SU-DHL-6 (cell line): ENCODE data around the gene DGKH.

Experiments
- H2AFZ ChIP-seq: fragments of 200-600 bp; sonication (generic); 2 replicates; pipeline ENCODE4 v1.6.1; 2014; ENCODE audit warnings: low read depth, mild to moderate bottlenecking, moderate library complexity, mixed read lengths, antibody characterized with exemption, low read length; ENCODE audit not compliant: severe bottlenecking
- H3F3A ChIP-seq: fragments of 200-600 bp; shearing (Covaris generic); 2 replicates; pipeline ENCODE4 v1.6.0; 2016; ENCODE audit warnings: antibody characterized with exemption, mild to moderate bottlenecking; ENCODE audit not compliant: insufficient read depth
- H3K27ac ChIP-seq: fragments of 200-600 bp; sonication (generic); 2 replicates; pipeline ENCODE4 v1.5.1; 2016; ENCODE audit warnings: low read depth, mild to moderate bottlenecking, low read length, moderate library complexity, mixed read lengths
- H3K27me3 ChIP-seq: fragments of 200-600 bp; sonication (generic), shearing (Covaris generic); 2 replicates; pipeline ENCODE4 v1.6.0; 2014; ENCODE audit warnings: mild to moderate bottlenecking, low read length
- H3K36me3 ChIP-seq: fragments of 200-600 bp; sonication (generic); 2 replicates; pipeline ENCODE4 v1.6.1; 2014; ENCODE audit warnings: mild to moderate bottlenecking, low read length, mixed read lengths
- H3K4me2 ChIP-seq: fragments of 300-600, 200-600 bp; shearing (Covaris generic), sonication (generic); 2 replicates; pipeline ENCODE4 v1.6.0; 2014; ENCODE audit warnings: low read length, low read depth, mild to moderate bottlenecking; ENCODE audit not compliant: poor library complexity, severe bottlenecking
- H3K4me3 ChIP-seq: fragments of 200-600 bp; sonication (generic); 2 replicates; pipeline ENCODE4 v1.5.1; 2014; ENCODE audit warnings: antibody characterized with exemption, low read length, mild to moderate bottlenecking, mixed read lengths; ENCODE audit not compliant: insufficient read depth, poor library complexity, severe bottlenecking
- H3K79me2 ChIP-seq: fragments of 200-600 bp; sonication (generic); 2 replicates; pipeline ENCODE4 v1.6.1; 2014; ENCODE audit warnings: mild to moderate bottlenecking, low read length, moderate library complexity; ENCODE audit not compliant: insufficient read depth
- H3K9ac ChIP-seq: fragments of 200-600 bp; sonication (generic); 2 replicates; pipeline ENCODE4 v1.7.0; 2014; ENCODE audit warnings: mild to moderate bottlenecking, low read length
- H3K9me2 ChIP-seq: fragments of 200-600 bp; sonication (generic); replicated peaks from 2 replicates; pipeline ENCODE4 v1.6.1; 2014; ENCODE audit warnings: low read length; ENCODE audit not compliant: insufficient read depth
- H3K9me3 ChIP-seq: fragments of 200-600 bp; sonication (generic); 2 replicates; pipeline ENCODE4 v1.6.1; 2014; ENCODE audit warnings: low read length, mixed read lengths; ENCODE audit not compliant: insufficient read depth
- H4K20me1 ChIP-seq: fragments of 200-600 bp; sonication (generic); 2 replicates; pipeline ENCODE4 v1.6.1; 2014; ENCODE audit warnings: low read depth, mild to moderate bottlenecking, antibody characterized with exemption, low read length, moderate library complexity, mixed read lengths
- CTCF ChIP-seq: fragments of 200-600 bp; sonication (generic); IDR thresholded peaks from one replicate; pipeline ENCODE4 v1.5.1; 2017; ENCODE audit warnings: antibody characterized with exemption, mild to moderate bottlenecking, low read length, moderate library complexity; ENCODE audit not compliant: insufficient read depth, poor library complexity, severe bottlenecking
- EZH2phosphoT487 ChIP-seq: fragments of 200-600 bp; sonication (generic), shearing (Covaris generic); conservative IDR thresholded peaks from 2 replicates; pipeline ENCODE4 v1.6.1; 2018; ENCODE audit warnings: mild to moderate bottlenecking, antibody characterized with exemption, low read length, moderate library complexity, mixed read lengths

DGKH gene

GRCh38 chr13:42056146-42056545 is 7.7 kb downstream of the DGKH start:
- H3K9me3 ChIP-seq: no peaks in the 10 kb centered on the region
- H3K9me2 ChIP-seq: no peaks in the 10 kb centered on the region
- TF ChIP-seq CTCF (no peak), EZH2phosphoT487 (no peak)
- H3K9ac ChIP-seq: no peak overlapping the region
- H3K4me2 ChIP-seq: no peak overlapping the region
- no peaks in the 10 kb centered on the region for H3F3A ChIP-seq
- H3K27me3 ChIP-seq: no peaks in the 10 kb centered on the region
- no peak overlapping the region for H3K27ac ChIP-seq
- no peaks in the 10 kb centered on the region for H4K20me1 ChIP-seq
- no peak overlapping the region for H3K4me3 ChIP-seq
- no peak overlapping the region for H2AFZ ChIP-seq
- no peaks in the 10 kb centered on the region for H3K36me3 ChIP-seq
- no peaks in the 10 kb centered on the region for H3K79me2 ChIP-seq

- no peaks in the 10 kb centered on the region for H3K9me2 ChIP-seq
- no peaks in the 10 kb centered on the region for H3K79me2 ChIP-seq
- H3K27me3 ChIP-seq: no peaks in the 10 kb centered on the region
- H3K9me3 ChIP-seq: no peaks in the 10 kb centered on the region
- no peaks in the 10 kb centered on the region for H4K20me1 ChIP-seq
- no peak overlapping the region for H2AFZ ChIP-seq
- no peak overlapping the region for H3K9ac ChIP-seq
- no peaks in the 10 kb centered on the region for H3F3A ChIP-seq
- no peak for TF ChIP-seq CTCF
- TF ChIP-seq EZH2phosphoT487: no peak
- H3K4me2 ChIP-seq: no peak overlapping the region
- no peaks in the 10 kb centered on the region for H3K36me3 ChIP-seq
- no peak overlapping the region for H3K27ac ChIP-seq
- no peak overlapping the region for H3K4me3 ChIP-seq
Observed at GRCh38 chr13:42056583-42056982, 8.1 kb downstream of the DGKH start.

- Histone ChIP-seq H3K9me2 (no peaks in the 10 kb centered on the region), H3K27me3 (no peaks in the 10 kb centered on the region), H3K9ac (no peak overlapping the region), H3K4me3 (no peak overlapping the region), H3K4me2 (no peak overlapping the region), H3F3A (no peaks in the 10 kb centered on the region), H4K20me1 (no peaks in the 10 kb centered on the region), H3K79me2 (no peaks in the 10 kb centered on the region), H3K9me3 (no peaks in the 10 kb centered on the region), H2AFZ (no peak overlapping the region), H3K36me3 (no peaks in the 10 kb centered on the region), H3K27ac (no peak overlapping the region)
- TF ChIP-seq CTCF (no peak), EZH2phosphoT487 (no peak)
Observed at GRCh38 chr13:42057918-42058530, 9.6 kb downstream of the DGKH start.
